Astrocyte (in vitro differentiated cells and primary cell): Measurements from ENCODE around the gene SLC25A21.

Source experiments
- CTCF ChIP-seq: IDR thresholded peaks from 2 replicates; pipeline ENCODE4 v1.5.1; 2011; ENCODE audit warnings: low read depth, mild to moderate bottlenecking, inconsistent platforms, low read length, moderate library complexity; ENCODE audit not compliant: insufficient read depth
- EZH2 ChIP-seq: IDR thresholded peaks from 2 replicates; pipeline ENCODE4 v1.6.1; 2012; ENCODE audit warnings: mild to moderate bottlenecking, low read length, inconsistent platforms; ENCODE audit not compliant: insufficient read depth

- no peak for TF ChIP-seq CTCF
- no peak for TF ChIP-seq EZH2
These were observed 42.9 kb upstream of the SLC25A21 start for GRCh38 chr14:37215345-37215744.
